Fibroblast of skin of left quadriceps (primary cell): ENCODE data around the gene GARIN3.

Source experiments
- DNase-seq, 2 experiments: peaks; one replicate each; pipeline ENCODE4 v3.0.0-alpha.2; 2013; ENCODE audit warnings: low read depth in 2 of 2

Gene GARIN3

GRCh38 chr5:157166214-157167213 is at the start of gene GARIN3:
TSS of gene GARIN3 (minus strand) at chr5:157166264. CDS start at chr5:157166168, 96 bp downstream.
- no peak for DNase-seq

- no peak for DNase-seq
Observed at GRCh38 chr5:157215514-157216167, 49.6 kb upstream of the GARIN3 start.

GRCh38 chr5:157214861-157215513 is 48.9 kb upstream of the GARIN3 start:
- DNase-seq = no peak

- no peak for DNase-seq
Observed at GRCh38 chr5:157214415-157214814, 48.4 kb upstream of the GARIN3 start.

- DNase-seq = no peak
Observed at GRCh38 chr5:157213527-157214243, 47.6 kb upstream of the GARIN3 start.

GRCh38 chr5:157212307-157212706 is 46.2 kb upstream of the GARIN3 start:
- no peak for DNase-seq

- peak; percentile 40 to 59 for DNase-seq
Observed at GRCh38 chr5:157210652-157211051, 44.6 kb upstream of the GARIN3 start.

GRCh38 chr5:157205708-157206107 is 39.6 kb upstream of the GARIN3 start:
- DNase-seq = no peak

GRCh38 chr5:157204765-157205164 is 38.7 kb upstream of the GARIN3 start:
- DNase-seq = no peak

- no peak for DNase-seq
Observed at GRCh38 chr5:157203417-157203816, 37.4 kb upstream of the GARIN3 start.

- no peak for DNase-seq
Observed at GRCh38 chr5:157201857-157202256, 35.8 kb upstream of the GARIN3 start.

GRCh38 chr5:157198277-157198986 is 32.4 kb upstream of the GARIN3 start:
- DNase-seq = no peak

GRCh38 chr5:157197086-157197485 is 31.0 kb upstream of the GARIN3 start:
- DNase-seq = no peak

GRCh38 chr5:157196045-157196444 is 30.0 kb upstream of the GARIN3 start:
- DNase-seq = no peak

- no peak for DNase-seq
Observed at GRCh38 chr5:157193699-157194424, 27.8 kb upstream of the GARIN3 start.

GRCh38 chr5:157189223-157189622 is 23.2 kb upstream of the GARIN3 start:
- DNase-seq = no peak

- DNase-seq = no peak
Observed at GRCh38 chr5:157188270-157188669, 22.2 kb upstream of the GARIN3 start.

GRCh38 chr5:157187046-157187754 is 21.1 kb upstream of the GARIN3 start:
- DNase-seq = no peak

GRCh38 chr5:157186309-157187045 is 20.4 kb upstream of the GARIN3 start:
- no peak for DNase-seq
